WTC11 (cell line): Measurements from ENCODE around the gene RPL29.

ENCODE experiments used
- ATF3 ChIP-seq: sonication (generic); formaldehyde crosslinking; conservative IDR thresholded peaks from 2 replicates; pipeline ENCODE4 v1.8.1; 2022; ENCODE audit warnings: mild to moderate bottlenecking, missing genetic modification reagents
- ATF6 ChIP-seq: sonication (generic); formaldehyde crosslinking; IDR thresholded peaks from 2 replicates; pipeline ENCODE4 v1.8.1; 2023; ENCODE audit warnings: mild to moderate bottlenecking, missing genetic modification reagents
- CTCF ChIP-seq: fragments of 200-600 bp; IDR thresholded peaks from 2 replicates; pipeline ENCODE4 v1.8.0; 2022; ENCODE audit warnings: antibody characterized with exemption
- FOXJ3 ChIP-seq: sonication (generic); formaldehyde crosslinking; IDR thresholded peaks from 2 replicates; pipeline ENCODE4 v1.9.0; 2021; ENCODE audit warnings: missing genetic modification reagents, mild to moderate bottlenecking, borderline replicate concordance
- MAX ChIP-seq: sonication (generic); formaldehyde crosslinking; IDR thresholded peaks from 2 replicates; pipeline ENCODE4 v1.8.0; 2022; ENCODE audit warnings: mild to moderate bottlenecking, missing genetic modification reagents
- NFE2L1 ChIP-seq: sonication (generic); formaldehyde crosslinking; IDR thresholded peaks from 2 replicates; pipeline ENCODE4 v1.8.1; 2023; ENCODE audit warnings: missing genetic modification reagents
- SP1 ChIP-seq: sonication (generic); formaldehyde crosslinking; conservative IDR thresholded peaks from 2 replicates; pipeline ENCODE4 v1.8.1; 2022; ENCODE audit warnings: missing genetic modification reagents
- ZNF232 ChIP-seq: sonication (generic); formaldehyde crosslinking; IDR thresholded peaks from 2 replicates; pipeline ENCODE4 v1.8.0; 2022; ENCODE audit warnings: mild to moderate bottlenecking, missing genetic modification reagents

GRCh38 chr3:52015438-52016228 lies 19.9 kb upstream of the RPL29 start:
- TF ChIP-seq NFE2L1 (no peak), ZNF232 (CRISPR knock-in tag) (no peak), CTCF (no peak), ATF3 (CRISPR knock-in tag) (no peak), SP1 (CRISPR knock-in tag) (no peak), FOXJ3 (CRISPR knock-in tag) (no peak), ATF6 (CRISPR knock-in tag) (no peak), MAX (CRISPR knock-in tag) (no peak)
